GM12878 (cell line): ENCODE data around the gene BRSK2. TPM values are rescaled to one million over a fixed set of nuclear protein-coding genes. Genes with fewer than 3 reads are reported as not detected.

Source experiments
- ATAC-seq: fragments of 200-7000 bp; cut with Tn5 transposase; 3 replicates; pipeline ENCODE4 v1.9.1; 2020; ENCODE audit warnings: mild to moderate bottlenecking, moderate library complexity
- BruUV-seq: library from RNA; stranded (reverse); fragments of 400-500 nt; replicated peaks from 2 replicates; lab custom pipeline; 2021; lab: Mats Ljungman, UMichigan
- CTCF ChIA-PET: fragments of 300-600 bp; sonication (Branson Sonifier 250); formaldehyde crosslinking; extraction: SDS; loops from one replicate; lab custom pipeline; 2021; ENCODE audit warnings: inconsistent platforms; lab: Yijun Ruan, JAX
- POLR2A ChIA-PET: fragments of 350-600 bp; formaldehyde crosslinking; extraction: SDS; loops from one replicate; lab custom pipeline; 2021; ENCODE audit warnings: inconsistent platforms; lab: Charles Lee
- RAD21 ChIA-PET: fragments of 300-600 bp; sonication (Branson Sonifier 250); formaldehyde crosslinking; loops from one replicate; lab custom pipeline; 2023; ENCODE audit warnings: antibody characterized with exemption; ENCODE audit not compliant: unreplicated experiment; lab: Charles Lee
- SMC1A ChIA-PET: fragments of 300-600 bp; sonication (Branson Sonifier 250); formaldehyde crosslinking; loops from one replicate; lab custom pipeline; 2023; ENCODE audit not compliant: unreplicated experiment, uncharacterized antibody; lab: Charles Lee
- DNase-seq: peaks from one replicate; pipeline ENCODE4 v3.0.0-alpha.2; 2011; ENCODE audit warnings: low read depth, low spot score
- FAIRE-seq: peaks from 3 replicates; lab custom pipeline; 2011; peaks lifted over from hg19 to GRCh38; lab: Jason Lieb, UNC
- H2AFZ ChIP-seq: 2 replicates; pipeline ENCODE4 v1.6.0; 2011; ENCODE audit warnings: low read depth, low read length, control low read depth; ENCODE audit not compliant: control insufficient read depth
- H3K27ac ChIP-seq: 2 replicates; pipeline ENCODE4 v1.5.1; 2011; ENCODE audit warnings: control low read depth; ENCODE audit not compliant: control insufficient read depth, insufficient read depth
- H3K27me3 ChIP-seq, 2 experiments: replicated peaks in 1 of 2; 2 replicates each; pipeline versions ENCODE4 v1.6.0 to v1.6.1; 2011; ENCODE audit warnings: low read length in 1 of 2; ENCODE audit not compliant: control insufficient read depth in 2 of 2, insufficient read depth in 2 of 2
- H3K36me3 ChIP-seq, 2 experiments: 2 replicates each; pipeline ENCODE4 v1.5.1; 2011; ENCODE audit warnings: low read length in 1 of 2; ENCODE audit not compliant: control insufficient read depth in 2 of 2, insufficient read depth in 2 of 2
- H3K4me1 ChIP-seq: 2 replicates; pipeline ENCODE4 v1.6.1; 2011; ENCODE audit warnings: mild to moderate bottlenecking, low read length, moderate library complexity, mixed read lengths; ENCODE audit not compliant: control insufficient read depth, insufficient read depth
- H3K4me2 ChIP-seq: 2 replicates; pipeline ENCODE4 v1.6.0; 2011; ENCODE audit warnings: control low read depth; ENCODE audit not compliant: control insufficient read depth, insufficient read depth
- H3K4me3 ChIP-seq: fragments of 200-600 bp; sonication (generic); 2 replicates; pipeline ENCODE4 v1.5.1; 2016
- H3K79me2 ChIP-seq: 2 replicates; pipeline ENCODE4 v1.6.0; 2011; ENCODE audit warnings: low read length; ENCODE audit not compliant: control insufficient read depth, insufficient read depth
- H3K9ac ChIP-seq: 2 replicates; pipeline ENCODE4 v1.8.0; 2011; ENCODE audit warnings: low read length, control low read depth, mixed read lengths; ENCODE audit not compliant: control insufficient read depth, insufficient read depth
- H3K9me3 ChIP-seq: replicated peaks from 3 replicates; pipeline ENCODE4 v1.5.1; 2011; ENCODE audit warnings: mild to moderate bottlenecking, low read length; ENCODE audit not compliant: control insufficient read depth, insufficient read depth
- H4K20me1 ChIP-seq: 2 replicates; pipeline ENCODE4 v1.6.0; 2011; ENCODE audit not compliant: control insufficient read depth, insufficient read depth
- CREM ChIP-seq: IDR thresholded peaks from 2 replicates; pipeline ENCODE4 v1.6.1; 2014; ENCODE audit warnings: antibody characterized with exemption, low read depth
- EGR1 ChIP-seq, 2 experiments: IDR thresholded peaks; 1 replicate in 1 of 2; 2 replicates in 1 of 2; pipeline ENCODE4 v1.6.1; 2011 to 2012; ENCODE audit warnings: low read depth in 2 of 2, low read length in 2 of 2, borderline replicate concordance in 1 of 2, mild to moderate bottlenecking in 1 of 2, moderate library complexity in 1 of 2
- FOXK2 ChIP-seq: fragments of 450-650 bp; IDR thresholded peaks from 2 replicates; pipeline ENCODE4 v1.6.1; 2017; ENCODE audit warnings: mild to moderate bottlenecking, moderate library complexity
- HCFC1 ChIP-seq: fragments of 150-350 bp; IDR thresholded peaks from 2 replicates; pipeline ENCODE4 v1.6.1; 2014; ENCODE audit warnings: low read length
- JUNB ChIP-seq: IDR thresholded peaks from 2 replicates; pipeline ENCODE4 v1.6.1; 2016; ENCODE audit warnings: antibody characterized with exemption, mild to moderate bottlenecking
- JUND ChIP-seq: IDR thresholded peaks from 2 replicates; pipeline ENCODE4 v1.6.1; 2012; ENCODE audit warnings: low read depth, mild to moderate bottlenecking, low read length, improper control_type of control experiment, moderate library complexity
- NR2C1 ChIP-seq: fragments of 450-650 bp; IDR thresholded peaks from 2 replicates; pipeline ENCODE4 v1.6.1; 2017; ENCODE audit warnings: antibody characterized with exemption, mild to moderate bottlenecking, moderate library complexity
- RAD51 ChIP-seq: fragments of 450-650 bp; IDR thresholded peaks from 2 replicates; pipeline ENCODE4 v1.6.1; 2016; ENCODE audit warnings: moderate library complexity, mild to moderate bottlenecking, inconsistent platforms
- RBBP5 ChIP-seq: fragments of 200-600 bp; sonication (generic); conservative IDR thresholded peaks from 2 replicates; pipeline ENCODE4 v1.6.1; 2016
- SMAD5 ChIP-seq: IDR thresholded peaks from 2 replicates; pipeline ENCODE4 v1.6.1; 2016; ENCODE audit warnings: antibody characterized with exemption, low read depth
- SMC3 ChIP-seq: IDR thresholded peaks from 2 replicates; pipeline ENCODE4 v1.6.1; 2011; ENCODE audit warnings: low read length, improper control_type of control experiment, borderline replicate concordance
- ZNF217 ChIP-seq: fragments of 450-650 bp; IDR thresholded peaks from 2 replicates; pipeline ENCODE4 v1.6.1; 2017; ENCODE audit warnings: antibody characterized with exemption, mild to moderate bottlenecking
- ZZZ3 ChIP-seq: IDR thresholded peaks from 2 replicates; pipeline ENCODE4 v1.6.1; 2011; ENCODE audit warnings: low read depth; ENCODE audit not compliant: control insufficient read depth, insufficient read length
- WGBS: methylation state at CpG from one replicate; pipeline ENCODE4 v1.1.6; 2016; ENCODE audit warnings: low lambda C conversion rate; ENCODE audit not compliant: insufficient replicate concordance, insufficient coverage; ENCODE audit errors: missing lambda C conversion rate; 5-methylcytosine and 5-hydroxymethylcytosine counted together
- in situ Hi-C: fragments of 300-500 bp; cut with MboI; formaldehyde crosslinking; loops from 9 replicates; pipeline ENCODE4 v1.14.3; 2018; ENCODE audit warnings: mixed read lengths
- intact Hi-C: fragments of 100-400 bp; cut with micrococcal nuclease; formaldehyde crosslinking; loops from one replicate; pipeline ENCODE4 v1.14.2; 2022; ENCODE audit not compliant: unreplicated experiment
- polyA plus RNA-seq, 11 experiments: library from polyadenylated mRNA; depleted of rRNA in 4 of 11; unstranded in 6 of 11; stranded (reverse) in 5 of 11; fragments of >200 nt; fragmentation: Nextera tagmentation in 4 of 11; fragmentation: Illumina TruSeq in 1 of 11; extraction: Ambion mirVana in 4 of 11; extraction: Trizol in 1 of 11; gene quantifications; 1 replicate in 1 of 11; 2 replicates in 10 of 11; pipeline versions ENCODE4 v1.2.1 to v1.2.3, GENCODE V29; 2011 to 2016; ENCODE audit warnings: inconsistent platforms in 2 of 11, missing spikeins in 2 of 11, low read depth in 1 of 11
- total RNA-seq, 4 experiments: library from RNA; depleted of rRNA in 3 of 4; stranded (reverse); fragments of >200 nt in 3 of 4; fragmentation: Illumina TruSeq in 1 of 4; extraction: Trizol in 1 of 4; gene quantifications; 2 replicates each; pipeline versions ENCODE4 v1.2.1 to v1.2.3, GENCODE V29; 2013 to 2021
- TF ChIP-seq, protein P1 (sequence below): IDR thresholded peaks from 2 replicates; pipeline ENCODE4 v1.6.1; 2011; ENCODE audit warnings: mild to moderate bottlenecking, low read depth, low read length, moderate library complexity; ENCODE audit not compliant: insufficient replicate concordance
- TF ChIP-seq, protein P2 (sequence below): fragments of 450-650 bp; IDR thresholded peaks from 2 replicates; pipeline ENCODE4 v1.6.1; 2016; ENCODE audit warnings: mild to moderate bottlenecking
- TF ChIP-seq, protein P3 (sequence below): IDR thresholded peaks from 2 replicates; pipeline ENCODE4 v1.6.1; 2012; ENCODE audit warnings: low read length, inconsistent platforms
- TF ChIP-seq, protein P4 (sequence below): IDR thresholded peaks from 2 replicates; pipeline ENCODE4 v1.6.1; 2011; ENCODE audit warnings: low read depth, mild to moderate bottlenecking, low read length, moderate library complexity, borderline replicate concordance; ENCODE audit errors: extremely low read depth

BRSK2 gene
- total and polyA plus RNA-seq, 10 of the 15 experiments (the other 5 are each of a cell fraction or from before 2014, with no cell fraction given): 0.13 TPM; not detected in 9

DNA sequence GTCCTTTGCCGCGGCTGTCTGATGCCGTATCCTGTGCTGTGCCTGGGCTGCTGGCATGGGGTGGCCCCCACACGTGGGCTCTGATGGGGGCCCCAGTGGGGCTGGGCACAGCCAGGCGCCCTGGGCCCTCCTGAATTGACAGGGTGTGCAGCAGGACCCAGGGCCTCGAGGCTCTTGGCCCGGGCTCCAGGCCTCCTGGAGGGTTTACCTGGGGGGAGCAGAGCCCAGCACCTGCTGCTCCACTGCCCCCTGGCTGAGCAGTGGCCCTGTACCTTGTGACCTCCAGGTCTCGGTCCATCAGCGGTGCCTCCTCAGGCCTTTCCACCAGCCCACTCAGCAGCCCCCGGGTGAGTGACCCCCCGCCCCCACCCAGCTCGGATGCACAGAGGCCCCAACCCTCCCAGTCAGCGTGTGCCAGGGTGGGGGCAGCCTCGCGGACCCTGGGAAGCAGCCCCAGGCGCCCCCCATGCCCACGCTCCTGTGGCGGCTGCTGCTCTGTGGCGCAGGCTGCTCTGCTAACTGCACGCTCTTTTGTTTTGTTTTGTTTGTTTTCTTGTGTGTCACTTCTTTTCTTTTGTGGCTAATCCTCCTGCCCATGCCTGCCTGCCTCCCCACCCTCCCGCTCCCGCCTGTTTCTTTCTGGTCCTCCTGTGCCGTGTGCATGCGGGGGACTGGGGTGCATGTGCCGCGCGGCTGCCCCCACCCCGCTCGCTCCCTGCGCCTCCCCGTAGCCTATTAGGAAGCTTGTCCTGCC lies 59.9 kb downstream of the BRSK2 start:
- ChIA-PET RAD21 (interaction anchor here (1.4 kb wide), 1 partner anchor 125 kb away, joined by 3 read pairs; no protein-coding TSS in a partner anchor), CTCF (interaction anchor here (1.1 kb wide), 1 partner anchor 701 kb away, joined by 3 read pairs; no protein-coding TSS in a partner anchor), SMC1A (no interaction called here), POLR2A (no interaction called here)
- WGBS: 60% methylated on average over 28 of the region's 31 CpGs
- H3K4me2 ChIP-seq: no peak overlapping the region
- H3K27ac ChIP-seq: no peak overlapping the region
- no peaks in the 10 kb centered on the region for H4K20me1 ChIP-seq
- H3K4me3 ChIP-seq: no peak overlapping the region
- intact Hi-C loops: no loop called here
- FAIRE-seq (no peak), ATAC-seq (no peak), DNase-seq (no peak)
- no peaks in the 10 kb centered on the region for H3K36me3 ChIP-seq
- in situ Hi-C loops: no loop called here
- BruUV-seq: no TSS peak
- H3K9me3 ChIP-seq: no peaks in the 10 kb centered on the region
- no peak overlapping the region for H3K9ac ChIP-seq
- no peaks in the 10 kb centered on the region for H3K79me2 ChIP-seq
- no peaks in the 10 kb centered on the region for H3K4me1 ChIP-seq
- TF ChIP-seq FOXK2 (no peak), RAD51 (no peak), SMC3 (no peak), ZZZ3 (no peak), JUNB (no peak), ZNF217 (no peak), SMAD5 (no peak), JUND (no peak), CREM (no peak), EGR1 (IDR thresholded peaks at IDR 0.05; ENCODE audit: borderline replicate concordance in 1 of 2, low read depth in 2 of 2, low read length in 2 of 2) (no peak), NR2C1 (no peak), RBBP5 (no peak), HCFC1 (no peak)
- TF ChIP-seq, protein P1, sequence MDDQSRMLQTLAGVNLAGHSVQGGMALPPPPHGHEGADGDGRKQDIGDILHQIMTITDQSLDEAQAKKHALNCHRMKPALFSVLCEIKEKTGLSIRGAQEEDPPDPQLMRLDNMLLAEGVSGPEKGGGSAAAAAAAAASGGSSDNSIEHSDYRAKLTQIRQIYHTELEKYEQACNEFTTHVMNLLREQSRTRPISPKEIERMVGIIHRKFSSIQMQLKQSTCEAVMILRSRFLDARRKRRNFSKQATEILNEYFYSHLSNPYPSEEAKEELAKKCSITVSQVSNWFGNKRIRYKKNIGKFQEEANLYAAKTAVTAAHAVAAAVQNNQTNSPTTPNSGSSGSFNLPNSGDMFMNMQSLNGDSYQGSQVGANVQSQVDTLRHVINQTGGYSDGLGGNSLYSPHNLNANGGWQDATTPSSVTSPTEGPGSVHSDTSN: no peak
- TF ChIP-seq, protein P2, sequence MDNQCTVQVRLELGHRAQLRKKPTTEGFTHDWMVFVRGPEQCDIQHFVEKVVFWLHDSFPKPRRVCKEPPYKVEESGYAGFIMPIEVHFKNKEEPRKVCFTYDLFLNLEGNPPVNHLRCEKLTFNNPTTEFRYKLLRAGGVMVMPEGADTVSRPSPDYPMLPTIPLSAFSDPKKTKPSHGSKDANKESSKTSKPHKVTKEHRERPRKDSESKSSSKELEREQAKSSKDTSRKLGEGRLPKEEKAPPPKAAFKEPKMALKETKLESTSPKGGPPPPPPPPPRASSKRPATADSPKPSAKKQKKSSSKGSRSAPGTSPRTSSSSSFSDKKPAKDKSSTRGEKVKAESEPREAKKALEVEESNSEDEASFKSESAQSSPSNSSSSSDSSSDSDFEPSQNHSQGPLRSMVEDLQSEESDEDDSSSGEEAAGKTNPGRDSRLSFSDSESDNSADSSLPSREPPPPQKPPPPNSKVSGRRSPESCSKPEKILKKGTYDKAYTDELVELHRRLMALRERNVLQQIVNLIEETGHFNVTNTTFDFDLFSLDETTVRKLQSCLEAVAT: no peak
- TF ChIP-seq, protein P3, sequence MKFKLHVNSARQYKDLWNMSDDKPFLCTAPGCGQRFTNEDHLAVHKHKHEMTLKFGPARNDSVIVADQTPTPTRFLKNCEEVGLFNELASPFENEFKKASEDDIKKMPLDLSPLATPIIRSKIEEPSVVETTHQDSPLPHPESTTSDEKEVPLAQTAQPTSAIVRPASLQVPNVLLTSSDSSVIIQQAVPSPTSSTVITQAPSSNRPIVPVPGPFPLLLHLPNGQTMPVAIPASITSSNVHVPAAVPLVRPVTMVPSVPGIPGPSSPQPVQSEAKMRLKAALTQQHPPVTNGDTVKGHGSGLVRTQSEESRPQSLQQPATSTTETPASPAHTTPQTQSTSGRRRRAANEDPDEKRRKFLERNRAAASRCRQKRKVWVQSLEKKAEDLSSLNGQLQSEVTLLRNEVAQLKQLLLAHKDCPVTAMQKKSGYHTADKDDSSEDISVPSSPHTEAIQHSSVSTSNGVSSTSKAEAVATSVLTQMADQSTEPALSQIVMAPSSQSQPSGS: no peak
- TF ChIP-seq, protein P4, sequence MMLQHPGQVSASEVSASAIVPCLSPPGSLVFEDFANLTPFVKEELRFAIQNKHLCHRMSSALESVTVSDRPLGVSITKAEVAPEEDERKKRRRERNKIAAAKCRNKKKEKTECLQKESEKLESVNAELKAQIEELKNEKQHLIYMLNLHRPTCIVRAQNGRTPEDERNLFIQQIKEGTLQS: no peak
- no peaks in the 10 kb centered on the region for H3K27me3 ChIP-seq
- no peak overlapping the region for H2AFZ ChIP-seq
